ENCODE data around the gene ADARB1.
A peak's percentile ranks its signal among the peaks of the same experiment; 100 is the strongest.

Gene ADARB1

DNA sequence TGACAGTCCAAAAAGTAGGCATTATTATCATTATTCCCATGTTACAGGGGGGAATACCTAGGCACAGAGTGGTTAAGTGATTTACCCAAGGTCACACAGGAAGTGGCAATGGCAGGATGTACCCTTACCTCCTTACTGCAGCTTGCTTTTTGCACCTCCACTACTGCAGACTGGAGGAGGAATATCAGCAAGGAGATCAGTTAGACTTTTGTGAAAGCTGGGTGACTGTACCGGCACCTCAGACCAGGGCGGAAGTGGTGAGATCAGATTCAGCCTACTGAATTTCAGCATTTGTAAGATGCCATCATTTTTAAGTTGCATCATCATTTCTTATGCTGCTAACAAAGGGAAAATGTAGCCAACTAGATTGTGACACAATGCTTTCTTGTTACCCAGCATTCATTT is 4.5 kb downstream of the ADARB1 start:
- DNase-seq (ENCODE audit: low read depth): peak; percentile 84
- TF ChIP-seq, protein P1, sequence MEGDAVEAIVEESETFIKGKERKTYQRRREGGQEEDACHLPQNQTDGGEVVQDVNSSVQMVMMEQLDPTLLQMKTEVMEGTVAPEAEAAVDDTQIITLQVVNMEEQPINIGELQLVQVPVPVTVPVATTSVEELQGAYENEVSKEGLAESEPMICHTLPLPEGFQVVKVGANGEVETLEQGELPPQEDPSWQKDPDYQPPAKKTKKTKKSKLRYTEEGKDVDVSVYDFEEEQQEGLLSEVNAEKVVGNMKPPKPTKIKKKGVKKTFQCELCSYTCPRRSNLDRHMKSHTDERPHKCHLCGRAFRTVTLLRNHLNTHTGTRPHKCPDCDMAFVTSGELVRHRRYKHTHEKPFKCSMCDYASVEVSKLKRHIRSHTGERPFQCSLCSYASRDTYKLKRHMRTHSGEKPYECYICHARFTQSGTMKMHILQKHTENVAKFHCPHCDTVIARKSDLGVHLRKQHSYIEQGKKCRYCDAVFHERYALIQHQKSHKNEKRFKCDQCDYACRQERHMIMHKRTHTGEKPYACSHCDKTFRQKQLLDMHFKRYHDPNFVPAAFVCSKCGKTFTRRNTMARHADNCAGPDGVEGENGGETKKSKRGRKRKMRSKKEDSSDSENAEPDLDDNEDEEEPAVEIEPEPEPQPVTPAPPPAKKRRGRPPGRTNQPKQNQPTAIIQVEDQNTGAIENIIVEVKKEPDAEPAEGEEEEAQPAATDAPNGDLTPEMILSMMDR (IDR thresholded peaks at IDR 0.05; ENCODE audit: insufficient read depth, low read depth, low read length, missing control alignments): no peak
- no peak overlapping the region for H3K4me3 ChIP-seq (ENCODE audit: low read length)

DNA sequence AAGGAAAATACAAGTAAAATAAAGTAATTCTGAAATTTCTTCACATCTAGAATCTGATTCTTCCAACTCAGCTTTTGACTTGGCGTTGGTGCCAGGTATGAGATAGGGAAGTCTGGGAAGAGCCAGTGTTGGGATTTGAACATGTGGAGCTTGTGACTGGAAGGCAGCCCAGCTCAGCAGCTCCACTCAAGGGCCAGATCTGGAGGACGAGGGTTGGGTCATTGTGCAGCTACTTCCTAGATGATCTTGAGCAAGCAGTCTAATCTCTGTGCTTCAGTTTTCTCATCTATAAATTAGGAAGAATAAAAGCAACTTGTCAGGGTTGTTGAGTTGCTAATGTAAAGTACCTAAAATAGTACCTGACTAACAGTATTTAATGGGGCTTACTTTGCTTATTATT is 5.0 kb downstream of the ADARB1 start:
- H3K4me3 ChIP-seq (ENCODE audit: low read length): no peak overlapping the region
- DNase-seq (ENCODE audit: low read depth): no peak
- TF ChIP-seq, protein P1 (IDR thresholded peaks at IDR 0.05; ENCODE audit: insufficient read depth, low read depth, low read length, missing control alignments): no peak

- DNase-seq (ENCODE audit: low read depth): no peak
- no peak overlapping the region for H3K4me3 ChIP-seq (ENCODE audit: low read length)
- TF ChIP-seq, protein P1 (IDR thresholded peaks at IDR 0.05; ENCODE audit: insufficient read depth, low read depth, low read length, missing control alignments): no peak
Observed at GRCh38 chr21:45080232-45080631, 5.9 kb downstream of the ADARB1 start.

DNA sequence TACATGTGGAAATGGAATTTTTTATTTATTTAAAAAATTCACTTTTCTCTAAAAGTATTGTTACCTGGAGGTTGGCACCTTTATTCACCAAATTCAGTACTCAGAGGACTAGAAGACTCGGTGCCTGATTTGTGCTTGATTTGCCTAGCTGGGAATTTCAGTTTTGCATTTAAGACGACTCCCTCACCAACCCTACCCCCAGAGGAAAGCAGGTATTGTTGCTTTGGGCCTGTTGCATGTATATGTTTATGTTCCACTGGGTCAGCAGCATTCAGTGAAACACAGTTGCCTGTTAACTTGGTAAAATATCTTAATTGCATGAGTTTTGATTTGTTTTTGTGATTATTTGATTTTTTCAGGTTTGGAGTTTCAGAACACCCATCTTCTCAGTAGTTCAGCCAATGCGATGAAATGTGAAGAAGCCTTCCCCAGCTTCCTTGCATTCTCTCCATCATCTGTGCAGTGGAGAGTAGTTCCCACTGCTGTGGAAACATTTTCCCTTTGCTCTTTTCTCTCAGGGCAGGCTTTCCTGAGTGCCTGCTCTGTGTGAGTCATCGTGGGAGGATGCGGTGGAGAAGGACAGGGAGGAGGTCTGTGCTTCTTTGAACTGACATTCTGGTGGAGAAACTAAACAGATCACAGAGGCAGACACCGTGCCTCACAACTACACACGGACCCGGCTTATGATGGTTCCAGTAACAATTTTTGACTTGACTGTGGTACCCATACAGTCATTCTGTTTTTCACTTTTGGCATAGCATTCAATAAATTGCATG is 6.4 kb downstream of the ADARB1 start:
- no peak overlapping the region for H3K4me3 ChIP-seq (ENCODE audit: low read length)
- TF ChIP-seq, protein P1 (IDR thresholded peaks at IDR 0.05; ENCODE audit: insufficient read depth, low read depth, low read length, missing control alignments): no peak
- no peak for DNase-seq (ENCODE audit: low read depth)

DNA sequence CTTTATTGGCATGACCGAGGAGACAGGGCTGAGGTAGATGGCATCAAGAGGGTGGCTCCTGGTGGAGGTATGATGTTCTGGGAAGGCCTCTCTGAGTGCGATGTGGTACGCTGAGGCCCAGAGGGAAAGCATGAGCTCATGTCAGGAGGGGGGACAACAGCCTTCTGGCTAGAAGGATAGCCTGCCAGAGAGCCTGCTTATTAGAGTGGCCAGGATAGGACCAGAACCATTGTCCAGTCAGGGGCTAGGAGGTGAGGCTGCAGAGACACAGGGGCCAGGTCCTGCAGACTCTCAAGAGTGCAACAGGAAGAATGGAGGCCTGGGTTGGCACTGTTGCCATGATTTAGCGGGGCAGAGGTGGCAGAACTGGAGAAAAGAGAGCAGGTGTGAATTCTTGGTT is 7.3 kb downstream of the ADARB1 start:
- H3K4me3 ChIP-seq (ENCODE audit: low read length): no peak overlapping the region
- TF ChIP-seq, protein P1 (IDR thresholded peaks at IDR 0.05; ENCODE audit: insufficient read depth, low read depth, low read length, missing control alignments): no peak
- no peak for DNase-seq (ENCODE audit: low read depth)

- TF ChIP-seq, protein P1 (IDR thresholded peaks at IDR 0.05; ENCODE audit: insufficient read depth, low read depth, low read length, missing control alignments): no peak
- no peak for DNase-seq (ENCODE audit: low read depth)
- H3K4me3 ChIP-seq (ENCODE audit: low read length): no peak overlapping the region
Observed at GRCh38 chr21:45082736-45083135, 8.4 kb downstream of the ADARB1 start.

DNA sequence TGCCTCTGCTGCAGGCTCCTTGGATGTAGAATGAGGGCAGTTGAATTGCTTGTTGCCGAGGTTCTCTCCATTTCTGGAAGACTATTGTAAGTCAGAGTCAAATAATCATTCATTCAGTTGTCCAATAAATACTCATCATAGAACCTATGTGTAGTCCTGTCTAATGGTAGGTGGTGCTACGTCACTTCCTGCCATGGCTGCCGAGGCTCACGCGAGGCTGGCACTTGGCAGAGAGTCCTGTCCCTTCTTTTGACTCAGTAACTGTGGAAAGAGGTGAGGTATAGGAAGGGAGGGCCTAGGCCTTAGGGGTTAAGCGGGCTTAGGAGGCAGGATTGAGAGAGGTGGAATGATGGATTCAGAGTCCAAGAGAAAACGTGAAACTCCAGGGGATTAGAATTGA is 9.7 kb downstream of the ADARB1 start:
- DNase-seq (ENCODE audit: low read depth): no peak
- TF ChIP-seq, protein P1 (IDR thresholded peaks at IDR 0.05; ENCODE audit: insufficient read depth, low read depth, low read length, missing control alignments): no peak
- H3K4me3 ChIP-seq (ENCODE audit: low read length): no peak overlapping the region

Measured in epithelial cell of esophagus (primary cell).